Colonic mucosa (tissue), 4 donors: ENCODE results near the gene COPS4. TPM values are rescaled to one million over a fixed set of nuclear protein-coding genes. Genes with fewer than 3 reads are reported as not detected.
"Not testable (repeated sequence)": the region's sequence is repeated elsewhere in the genome, so short reads cannot be mapped to it uniquely, and the experiment has no call there.

ENCODE experiments used
- DNase-seq: peaks from one replicate; pipeline ENCODE4 v3.0.0-alpha.2; 2020
- H3K27ac ChIP-seq: fragments of 200-600 bp; one replicate; pipeline ENCODE4 v1.8.0; 2021
- H3K27me3 ChIP-seq: fragments of 200-600 bp; one replicate; pipeline ENCODE4 v1.8.0; 2021
- H3K36me3 ChIP-seq: fragments of 200-600 bp; one replicate; pipeline ENCODE4 v1.8.0; 2021
- H3K4me1 ChIP-seq: fragments of 200-600 bp; one replicate; pipeline ENCODE4 v1.8.0; 2021; ENCODE audit warnings: mild to moderate bottlenecking
- H3K4me3 ChIP-seq: fragments of 200-600 bp; one replicate; pipeline ENCODE4 v1.8.0; 2021
- H3K9ac ChIP-seq, 2 donors: one replicate each; pipeline ENCODE4 v1.7.0; 2013; ENCODE audit warnings: control low read depth in 2 of 2, low read depth in 2 of 2, low read length in 2 of 2
- H3K9me3 ChIP-seq: fragments of 200-600 bp; one replicate; pipeline ENCODE4 v1.8.0; 2021
- intact Hi-C: fragments of 100-400 bp; cut with DNase I; formaldehyde crosslinking; loops from one replicate; pipeline ENCODE4 v1.14.1; 2022
- total RNA-seq, 2 donors: library from RNA; stranded (reverse); fragmentation: NEBNext Ultra II Directional in 1 of 2; extraction: Animal tissue kit (Norgen Biotek cat#: 25700) in 1 of 2; gene quantifications; one replicate each; pipeline ENCODE4 v1.2.1, GENCODE V29; 2021
- TF ChIP-seq, protein P1 (sequence below): fragments of 200-600 bp; IDR thresholded peaks from one replicate; pipeline ENCODE4 v1.8.0; 2022; ENCODE audit warnings: antibody characterized with exemption, mild to moderate bottlenecking
- donor health status: healthy.
- donor health status: DM: no; HTN: no; CAD: no.
- donor health status: DM: no; HTN: no; CAD: no.

Gene COPS4
- total RNA-seq, 2 donors from 2014 or later: 25.2 to 28.8 TPM

DNA sequence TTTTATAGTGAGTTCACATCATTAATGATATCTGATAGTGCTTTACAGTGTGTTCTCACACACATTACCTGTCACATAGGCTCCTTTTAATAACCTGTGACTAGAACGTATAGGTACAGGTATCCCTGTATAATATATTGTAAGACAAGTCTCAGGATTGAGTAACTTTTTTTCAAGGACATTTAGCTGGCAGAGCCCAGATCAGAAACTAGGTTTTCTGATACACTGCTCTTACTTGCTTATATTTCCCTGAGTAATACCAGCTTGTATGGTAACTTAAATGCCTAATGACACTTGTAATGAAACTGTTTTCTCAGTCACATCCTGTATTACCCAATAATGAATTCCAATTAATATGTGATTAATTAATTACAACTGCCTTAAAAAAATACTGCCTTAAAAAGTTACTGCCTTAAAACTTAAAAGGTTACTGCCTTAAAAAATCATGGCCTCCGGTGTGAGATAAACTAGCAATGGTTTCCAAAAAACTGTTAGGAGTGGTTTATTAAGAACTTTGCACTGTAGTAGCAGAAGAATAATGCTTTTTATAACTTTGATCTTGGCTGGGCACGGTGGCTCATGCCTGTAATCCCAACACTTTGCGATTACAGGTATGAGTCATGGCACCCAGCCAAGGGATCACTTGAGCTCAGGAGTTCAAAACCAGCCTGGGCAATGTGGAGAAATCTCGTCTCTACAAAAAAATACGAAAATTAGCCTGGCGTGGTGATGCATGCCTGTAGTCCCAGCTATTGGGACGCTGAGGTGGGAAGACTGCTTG lies 11.9 kb downstream of the COPS4 start:
- peak; percentile 26 for DNase-seq
- Histone ChIP-seq H3K9me3 (no peaks in the 10 kb centered on the region), H3K4me1 (peaks cover 4% of the 10 kb centered on the region), H3K4me3 (no peak overlapping the region), H3K27me3 (no peaks in the 10 kb centered on the region), H3K27ac (no peak overlapping the region), H3K9ac (no peak overlapping the region), H3K36me3 (no peaks in the 10 kb centered on the region)
- TF ChIP-seq, protein P1, sequence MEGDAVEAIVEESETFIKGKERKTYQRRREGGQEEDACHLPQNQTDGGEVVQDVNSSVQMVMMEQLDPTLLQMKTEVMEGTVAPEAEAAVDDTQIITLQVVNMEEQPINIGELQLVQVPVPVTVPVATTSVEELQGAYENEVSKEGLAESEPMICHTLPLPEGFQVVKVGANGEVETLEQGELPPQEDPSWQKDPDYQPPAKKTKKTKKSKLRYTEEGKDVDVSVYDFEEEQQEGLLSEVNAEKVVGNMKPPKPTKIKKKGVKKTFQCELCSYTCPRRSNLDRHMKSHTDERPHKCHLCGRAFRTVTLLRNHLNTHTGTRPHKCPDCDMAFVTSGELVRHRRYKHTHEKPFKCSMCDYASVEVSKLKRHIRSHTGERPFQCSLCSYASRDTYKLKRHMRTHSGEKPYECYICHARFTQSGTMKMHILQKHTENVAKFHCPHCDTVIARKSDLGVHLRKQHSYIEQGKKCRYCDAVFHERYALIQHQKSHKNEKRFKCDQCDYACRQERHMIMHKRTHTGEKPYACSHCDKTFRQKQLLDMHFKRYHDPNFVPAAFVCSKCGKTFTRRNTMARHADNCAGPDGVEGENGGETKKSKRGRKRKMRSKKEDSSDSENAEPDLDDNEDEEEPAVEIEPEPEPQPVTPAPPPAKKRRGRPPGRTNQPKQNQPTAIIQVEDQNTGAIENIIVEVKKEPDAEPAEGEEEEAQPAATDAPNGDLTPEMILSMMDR: no peak
- intact Hi-C loops: no loop called here

DNA sequence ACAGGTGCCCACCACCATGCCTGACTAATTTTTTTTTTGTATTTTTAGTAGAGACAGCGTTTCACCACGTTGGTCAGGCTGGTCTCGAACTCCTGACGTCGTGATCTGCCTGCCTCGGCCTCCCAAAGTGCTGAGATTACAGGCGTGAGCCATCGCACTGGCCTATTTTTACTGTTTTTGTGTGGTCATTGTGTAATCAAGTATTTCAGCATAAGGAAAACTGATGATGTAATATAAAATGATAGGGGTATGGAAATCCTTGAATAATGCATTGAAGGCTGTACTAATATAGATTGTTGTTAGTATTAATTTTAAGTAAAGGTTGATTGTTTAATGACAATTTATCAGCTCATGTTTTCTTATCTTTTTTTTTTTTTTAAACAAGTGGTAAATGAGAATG lies 13.8 kb downstream of the COPS4 start:
- H3K4me3 ChIP-seq, DNase-seq, H3K27ac ChIP-seq, H3K9me3 ChIP-seq, intact Hi-C loops, H3K4me1 ChIP-seq, H3K9ac ChIP-seq, H3K36me3 ChIP-seq, H3K27me3 ChIP-seq: not testable (repeated sequence)

DNA sequence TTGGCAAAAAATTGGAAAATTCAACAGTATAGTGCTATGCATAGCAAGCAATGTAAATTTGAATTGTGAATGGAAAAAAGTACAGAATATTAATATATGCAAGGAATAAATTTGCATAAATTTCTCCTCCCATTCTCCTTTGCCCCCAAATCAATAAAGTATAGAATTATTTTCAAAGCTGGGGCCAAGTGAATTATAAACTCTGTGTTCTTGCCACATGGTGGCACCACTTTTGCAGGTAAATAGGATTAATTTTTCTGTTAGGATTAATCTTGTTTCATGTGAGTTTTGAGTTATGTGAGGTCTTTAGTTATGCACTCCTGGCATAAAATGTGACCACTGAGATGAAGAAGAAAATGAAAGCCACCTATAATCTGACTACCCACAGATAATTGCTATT lies 19.9 kb downstream of the COPS4 start:
- H3K27ac ChIP-seq: no peak overlapping the region
- no peak overlapping the region for H3K9ac ChIP-seq
- no peak overlapping the region for H3K4me3 ChIP-seq
- no peaks in the 10 kb centered on the region for H3K9me3 ChIP-seq
- H3K36me3 ChIP-seq: no peaks in the 10 kb centered on the region
- TF ChIP-seq, protein P1: peak; percentile 32
- intact Hi-C loops: no loop called here
- H3K27me3 ChIP-seq: no peaks in the 10 kb centered on the region
- DNase-seq: no peak
- H3K4me1 ChIP-seq: no peaks in the 10 kb centered on the region

DNA sequence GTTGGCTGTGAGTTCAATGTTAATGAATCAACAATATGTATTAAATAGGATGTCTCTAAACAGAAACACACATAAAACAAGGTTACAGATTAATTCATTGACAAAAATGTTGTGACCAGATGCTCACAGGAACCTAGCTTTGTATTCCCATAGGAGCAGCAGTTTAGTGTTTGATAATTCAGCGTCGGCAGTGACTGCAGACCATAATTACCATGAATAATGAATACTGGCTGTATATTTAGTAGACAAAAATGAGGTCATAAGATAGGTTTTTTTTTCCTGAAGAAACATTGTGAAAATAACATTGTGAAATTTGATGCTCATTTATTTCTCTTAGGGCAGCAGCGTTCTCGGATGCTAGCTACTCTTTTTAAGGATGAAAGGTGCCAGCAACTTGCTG lies 27.8 kb downstream of the COPS4 start:
- H3K36me3 ChIP-seq: no peaks in the 10 kb centered on the region

DNA sequence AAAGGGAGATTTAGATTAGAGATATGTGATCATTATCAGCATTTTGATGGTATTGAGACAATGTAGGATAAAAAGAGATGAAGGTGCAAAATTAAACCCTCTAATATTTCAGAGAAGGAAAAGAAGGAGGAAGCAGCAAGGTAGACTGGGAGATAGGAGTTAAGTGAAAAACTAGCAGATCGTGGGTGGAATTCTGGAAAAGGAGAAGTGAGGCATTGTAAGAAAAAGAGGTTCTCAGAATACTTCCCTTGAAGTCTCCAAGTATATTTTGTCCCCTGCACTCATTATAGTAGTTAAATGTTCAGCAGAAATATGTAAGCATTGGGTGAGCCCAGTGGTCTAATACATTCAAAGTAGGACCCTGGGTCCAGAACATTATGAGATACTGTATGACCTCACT lies 30.3 kb downstream of the COPS4 start:
- H3K9me3 ChIP-seq: no peaks in the 10 kb centered on the region
- intact Hi-C loops: no loop called here
- H3K27ac ChIP-seq: no peak overlapping the region
- H3K27me3 ChIP-seq: no peaks in the 10 kb centered on the region
- no peak for DNase-seq
- no peaks in the 10 kb centered on the region for H3K36me3 ChIP-seq
- H3K4me1 ChIP-seq: no peaks in the 10 kb centered on the region
- H3K9ac ChIP-seq: no peak overlapping the region
- no peak overlapping the region for H3K4me3 ChIP-seq
- TF ChIP-seq, protein P1: no peak

More for the DNA sequence above, 27.8 kb downstream of the COPS4 start:
- H3K27ac ChIP-seq: no peak overlapping the region
- H3K4me1 ChIP-seq: no peaks in the 10 kb centered on the region
- no peaks in the 10 kb centered on the region for H3K9me3 ChIP-seq
- TF ChIP-seq, protein P1: no peak
- intact Hi-C loops: no loop called here
- H3K4me3 ChIP-seq: no peak overlapping the region
- no peaks in the 10 kb centered on the region for H3K27me3 ChIP-seq
- no peak overlapping the region for H3K9ac ChIP-seq
- DNase-seq: no peak

DNA sequence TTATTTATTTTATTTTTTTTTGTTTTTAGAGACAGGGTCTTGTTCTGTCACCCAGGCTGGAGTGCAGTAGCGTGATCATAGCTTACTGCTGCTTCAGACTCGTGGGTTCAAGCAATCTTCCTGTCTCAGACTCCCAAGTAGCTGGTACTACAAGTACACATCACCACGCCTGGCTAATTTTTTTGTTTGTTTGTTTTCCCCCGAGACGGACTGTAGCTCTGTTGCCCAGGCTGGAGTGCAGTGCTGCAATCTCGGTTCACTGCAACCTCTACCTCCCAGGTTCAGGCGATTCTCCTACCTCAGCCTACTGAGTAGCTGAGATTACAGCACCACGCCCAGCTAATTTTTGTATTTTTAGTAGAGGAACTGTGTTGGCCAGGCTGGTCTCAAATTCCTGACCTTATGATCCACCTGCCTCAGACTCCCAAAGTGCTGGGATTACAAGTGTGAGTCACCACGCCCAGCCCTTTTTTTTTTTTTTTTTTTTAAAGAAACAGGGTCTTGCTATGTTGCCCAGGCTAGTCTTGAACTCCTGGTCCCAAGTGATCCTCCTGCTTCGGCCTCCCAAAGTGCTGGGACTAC lies 32.2 kb downstream of the COPS4 start:
- H3K27me3 ChIP-seq: no peaks in the 10 kb centered on the region
- no peaks in the 10 kb centered on the region for H3K4me1 ChIP-seq
- intact Hi-C loops: no loop called here
- no peak overlapping the region for H3K4me3 ChIP-seq
- no peaks in the 10 kb centered on the region for H3K36me3 ChIP-seq
- no peak for DNase-seq
- no peak overlapping the region for H3K27ac ChIP-seq
- H3K9me3 ChIP-seq: no peaks in the 10 kb centered on the region
- TF ChIP-seq, protein P1: no peak
- H3K9ac ChIP-seq: no peak overlapping the region
